ENCODE data around the gene NCOA1. TPM values are rescaled to one million over a fixed set of nuclear protein-coding genes. Genes with fewer than 3 reads are reported as not detected.
A peak's percentile ranks its signal among the peaks of the same experiment; 100 is the strongest.

The NCOA1 gene
- 4.3 and 6.1 TPM in 2 replicates for total RNA-seq (2014; rRNA removed; shearing (Covaris generic))
- total RNA-seq (2022): 12.1 and 17.5 TPM in 2 replicates
- percentile 62 among the genes with signal in this experiment for Bru-seq, nascent RNA
- BruChase-seq, experiment 1, labeled RNA remaining after a 6-hour chase: percentile 54 among the genes with signal in this experiment
- BruChase-seq, experiment 2, labeled RNA remaining after a 2-hour chase: percentile 59 among the genes with signal in this experiment
- long read RNA-seq, partial matches to known transcripts: 7 of 44 reads
- long read RNA-seq, other reads (novel, unspliced or antisense): 37 of 44 reads

DNA sequence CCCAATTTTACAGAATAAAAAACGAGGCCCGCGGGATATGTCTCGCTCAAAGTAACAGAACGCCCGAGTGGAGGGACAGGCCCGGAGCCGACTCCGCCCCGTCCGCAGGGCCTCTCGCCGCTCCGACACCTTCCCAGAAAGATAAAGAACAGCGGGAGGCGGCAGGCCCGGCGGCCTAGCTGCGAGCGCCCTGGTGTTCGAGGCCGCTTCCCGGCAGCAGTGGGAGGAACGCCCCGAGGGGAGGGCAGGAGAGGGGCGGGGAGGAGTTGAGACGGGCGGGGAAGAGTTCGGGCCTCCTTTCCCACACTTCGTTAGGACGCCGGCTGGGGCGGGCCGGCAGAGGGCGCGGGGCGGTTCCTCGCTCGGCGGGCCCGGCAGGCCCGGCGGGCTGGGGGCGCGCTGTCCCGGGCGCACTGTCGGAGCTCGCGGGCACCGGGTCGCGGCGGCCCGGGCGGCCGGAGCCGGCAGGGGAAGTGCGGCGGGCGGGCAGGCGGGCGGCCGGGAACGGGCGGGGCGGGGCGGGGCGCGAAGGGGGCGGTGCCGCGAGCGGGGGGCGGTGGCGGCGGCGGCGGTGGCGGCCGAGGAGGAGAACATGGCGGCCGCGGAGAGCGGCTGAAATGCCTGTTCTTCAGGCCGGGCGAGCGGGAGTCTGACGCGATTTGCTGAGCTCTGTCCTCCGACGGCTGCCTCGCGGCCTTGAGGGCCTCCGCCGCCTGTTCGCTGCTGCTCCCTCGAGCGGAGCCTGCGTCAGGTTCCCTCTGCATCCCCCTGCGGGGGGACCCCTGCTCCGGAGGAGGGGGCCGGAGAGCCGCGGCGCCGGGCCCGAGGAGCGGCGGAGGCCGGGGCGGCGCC, at the start of gene NCOA1:
Gene NCOA1 (plus strand): TSS at position 565 of the 852 bp plus-strand sequence. CDS start 167,424 bp downstream, outside the sequence.
- POLR2A ChIA-PET: no interaction called here

DNA sequence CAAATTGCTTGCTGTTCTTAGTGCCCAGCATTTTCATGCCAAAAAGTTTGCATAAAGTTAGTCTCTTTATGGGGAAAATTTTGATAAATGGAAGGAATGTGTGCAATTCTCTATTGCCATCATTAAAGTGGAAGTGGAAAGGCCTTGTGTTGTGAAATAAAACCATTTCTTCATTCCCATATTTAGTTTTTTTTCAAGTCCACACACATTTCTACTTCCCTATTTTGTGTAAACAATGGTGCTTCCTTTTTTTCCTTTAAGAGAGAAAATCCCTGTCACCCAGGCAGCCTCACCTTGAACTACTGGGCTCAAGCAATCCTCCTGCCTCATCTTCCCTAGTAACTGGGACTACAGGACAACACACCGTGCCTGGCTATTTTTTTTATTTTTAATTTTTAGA, 42.3 kb upstream of the NCOA1 start:
- no peaks in the 10 kb centered on the region for H3K9me2 ChIP-seq (ENCODE audit: insufficient read depth, low read length)
- TF ChIP-seq, protein P1, sequence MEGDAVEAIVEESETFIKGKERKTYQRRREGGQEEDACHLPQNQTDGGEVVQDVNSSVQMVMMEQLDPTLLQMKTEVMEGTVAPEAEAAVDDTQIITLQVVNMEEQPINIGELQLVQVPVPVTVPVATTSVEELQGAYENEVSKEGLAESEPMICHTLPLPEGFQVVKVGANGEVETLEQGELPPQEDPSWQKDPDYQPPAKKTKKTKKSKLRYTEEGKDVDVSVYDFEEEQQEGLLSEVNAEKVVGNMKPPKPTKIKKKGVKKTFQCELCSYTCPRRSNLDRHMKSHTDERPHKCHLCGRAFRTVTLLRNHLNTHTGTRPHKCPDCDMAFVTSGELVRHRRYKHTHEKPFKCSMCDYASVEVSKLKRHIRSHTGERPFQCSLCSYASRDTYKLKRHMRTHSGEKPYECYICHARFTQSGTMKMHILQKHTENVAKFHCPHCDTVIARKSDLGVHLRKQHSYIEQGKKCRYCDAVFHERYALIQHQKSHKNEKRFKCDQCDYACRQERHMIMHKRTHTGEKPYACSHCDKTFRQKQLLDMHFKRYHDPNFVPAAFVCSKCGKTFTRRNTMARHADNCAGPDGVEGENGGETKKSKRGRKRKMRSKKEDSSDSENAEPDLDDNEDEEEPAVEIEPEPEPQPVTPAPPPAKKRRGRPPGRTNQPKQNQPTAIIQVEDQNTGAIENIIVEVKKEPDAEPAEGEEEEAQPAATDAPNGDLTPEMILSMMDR (conservative IDR thresholded peaks at IDR 0.05; ENCODE audit: low read length): no peak
- TF ChIP-seq EZH2phosphoT487 (IDR thresholded peaks at IDR 0.05; ENCODE audit: borderline replicate concordance, low read depth, low read length): no peak
- H3K79me2 ChIP-seq (ENCODE audit: insufficient read depth, low read depth, low read length): no peaks in the 10 kb centered on the region
- DNase-seq (ENCODE audit: low spot score): no peak
- H3K4me2 ChIP-seq (ENCODE audit: low read length): no peak overlapping the region
- CTCF ChIA-PET (ENCODE audit: unreplicated experiment): no interaction called here
- BruUV-seq (replicated peaks): no TSS peak
- POLR2A ChIA-PET: no interaction called here
- H3K4me3 ChIP-seq (ENCODE audit: low read depth, low read length, poor library complexity, severe bottlenecking): no peak overlapping the region
- no peaks in the 10 kb centered on the region for H4K20me1 ChIP-seq (ENCODE audit: insufficient read depth, low read length)
- no peak overlapping the region for H3K27ac ChIP-seq (ENCODE audit: low read depth, low read length, poor library complexity, severe bottlenecking)
- no peaks in the 10 kb centered on the region for H3K9me3 ChIP-seq (ENCODE audit: low read length)
- H2AFZ ChIP-seq (ENCODE audit: low read length): no peak overlapping the region
- intact Hi-C loops (cut with micrococcal nuclease; ENCODE audit: unreplicated experiment): no loop called here
- no peaks in the 10 kb centered on the region for H3K36me3 ChIP-seq (ENCODE audit: insufficient read depth, low read length)
- H3K4me1 ChIP-seq (ENCODE audit: insufficient read depth, low read length, poor library complexity, severe bottlenecking): no peaks in the 10 kb centered on the region

More for the DNA sequence above, at the start of gene NCOA1:
- peak; percentile 90 for DNase-seq (ENCODE audit: low spot score)
- no peak for TF ChIP-seq EZH2phosphoT487 (IDR thresholded peaks at IDR 0.05; ENCODE audit: borderline replicate concordance, low read depth, low read length)
- TF ChIP-seq, protein P1 (conservative IDR thresholded peaks at IDR 0.05; ENCODE audit: low read length): 0 out of 2 replicates have a peak, but pooled peaks have one; percentile 4
- intact Hi-C loops (cut with micrococcal nuclease; ENCODE audit: unreplicated experiment): loop anchor here (2.0 to 10.0 kb wide), 3 partner anchors 301 to 546 kb away; partner anchors contain the start of genes CENPO, PTRHD1 and UBXN2A
- peak within 1 kb of the TSS; percentile 85 for H3K4me2 ChIP-seq (ENCODE audit: low read length)
- H3K4me1 ChIP-seq (ENCODE audit: insufficient read depth, low read length, poor library complexity, severe bottlenecking): peaks cover 22% of the 10 kb centered on the region
- peak within 1 kb of the TSS; percentile 87 for H2AFZ ChIP-seq (ENCODE audit: low read length)
- CTCF ChIA-PET (ENCODE audit: unreplicated experiment): no interaction called here
- no peaks in the 10 kb centered on the region for H3K9me2 ChIP-seq (ENCODE audit: insufficient read depth, low read length)
- no peaks in the 10 kb centered on the region for H3K79me2 ChIP-seq (ENCODE audit: insufficient read depth, low read depth, low read length)
- no TSS peak for BruUV-seq (replicated peaks)
- H4K20me1 ChIP-seq (ENCODE audit: insufficient read depth, low read length): no peaks in the 10 kb centered on the region
- no peaks in the 10 kb centered on the region for H3K36me3 ChIP-seq (ENCODE audit: insufficient read depth, low read length)
- peak within 1 kb of the TSS; percentile 70 for H3K4me3 ChIP-seq (ENCODE audit: low read depth, low read length, poor library complexity, severe bottlenecking)
- peak within 1 kb of the TSS; percentile 59 for H3K27ac ChIP-seq (ENCODE audit: low read depth, low read length, poor library complexity, severe bottlenecking)
- no peaks in the 10 kb centered on the region for H3K9me3 ChIP-seq (ENCODE audit: low read length)

Measured in OCI-LY7 (cell line).